ENCODE data around the gene CPNE1. TPM values are rescaled to one million over a fixed set of nuclear protein-coding genes. Genes with fewer than 3 reads are reported as not detected.

The CPNE1 gene
- total RNA-seq, 1 experiment from 2014 or later, result 505 TPM

GRCh38 chr20:35582741-35583404 lies 81.8 kb downstream of the CPNE1 start:
- intact Hi-C loops (cut with micrococcal nuclease; ENCODE audit: unreplicated experiment), result no loop called here
- Mint-ChIP-seq H3K4me3 (ENCODE audit: low read depth, unreplicated experiment) (no peak overlapping the region), H3K9me3 (ENCODE audit: low read depth, unreplicated experiment) (no peaks in the 10 kb centered on the region)

GRCh38 chr20:35582131-35582530 lies 82.6 kb downstream of the CPNE1 start:
- no peaks in the 10 kb centered on the region for H3K27me3 Mint-ChIP-seq (ENCODE audit: unreplicated experiment)
- peaks cover 13% of the 10 kb centered on the region for H3K36me3 Mint-ChIP-seq (ENCODE audit: insufficient read depth, unreplicated experiment)
- H3K4me3 Mint-ChIP-seq (ENCODE audit: low read depth, unreplicated experiment), result no peak overlapping the region
- CTCF ChIA-PET, result no interaction called here
- DNase-seq, result no peak
- intact Hi-C loops (cut with micrococcal nuclease; ENCODE audit: unreplicated experiment), result no loop called here
- no TSS peak for BruUV-seq (replicated peaks)
- TF ChIP-seq CTCF (IDR thresholded peaks at IDR 0.05; ENCODE audit: unreplicated experiment), result no peak
- H3K9me3 Mint-ChIP-seq (ENCODE audit: low read depth, unreplicated experiment), result no peaks in the 10 kb centered on the region
- H3K27ac Mint-ChIP-seq (ENCODE audit: unreplicated experiment), result no peak overlapping the region
- peaks cover under 1% of the 10 kb centered on the region for H3K4me1 Mint-ChIP-seq (ENCODE audit: low read depth, unreplicated experiment)

More at GRCh38 chr20:35582741-35583404, 81.8 kb downstream of the CPNE1 start:
- Mint-ChIP-seq H3K4me1 (ENCODE audit: low read depth, unreplicated experiment) (no peaks in the 10 kb centered on the region), H3K27me3 (ENCODE audit: unreplicated experiment) (no peaks in the 10 kb centered on the region), H3K36me3 (ENCODE audit: insufficient read depth, unreplicated experiment) (peaks cover 13% of the 10 kb centered on the region), H3K27ac (ENCODE audit: unreplicated experiment) (no peak overlapping the region)
- DNase-seq, result no peak
- CTCF ChIA-PET, result interaction anchor here (1.2 kb wide), 1 partner anchor 12 kb away, joined by 3 read pairs; no protein-coding TSS in a partner anchor
- TF ChIP-seq CTCF (IDR thresholded peaks at IDR 0.05; ENCODE audit: unreplicated experiment), result no peak
- no TSS peak for BruUV-seq (replicated peaks)

GRCh38 chr20:35579196-35579595 lies 85.5 kb downstream of the CPNE1 start:
- peaks cover 25% of the 10 kb centered on the region for H3K36me3 Mint-ChIP-seq (ENCODE audit: insufficient read depth, unreplicated experiment)
- no peaks in the 10 kb centered on the region for H3K9me3 Mint-ChIP-seq (ENCODE audit: low read depth, unreplicated experiment)
- no peak for TF ChIP-seq CTCF (IDR thresholded peaks at IDR 0.05; ENCODE audit: unreplicated experiment)
- no peaks in the 10 kb centered on the region for H3K27me3 Mint-ChIP-seq (ENCODE audit: unreplicated experiment)
- intact Hi-C loops (cut with micrococcal nuclease; ENCODE audit: unreplicated experiment), result no loop called here
- no peak for DNase-seq
- H3K4me3 Mint-ChIP-seq (ENCODE audit: low read depth, unreplicated experiment), result no peak overlapping the region
- peaks cover 23% of the 10 kb centered on the region for H3K4me1 Mint-ChIP-seq (ENCODE audit: low read depth, unreplicated experiment)
- BruUV-seq (replicated peaks), result no TSS peak
- CTCF ChIA-PET, result no interaction called here
- H3K27ac Mint-ChIP-seq (ENCODE audit: unreplicated experiment), result no peak overlapping the region

GRCh38 chr20:35578469-35578868 lies 86.2 kb downstream of the CPNE1 start:
- no peak overlapping the region for H3K27ac Mint-ChIP-seq (ENCODE audit: unreplicated experiment)
- DNase-seq, result no peak

More at GRCh38 chr20:35578469-35578868, 86.2 kb downstream of the CPNE1 start:
- peaks cover 29% of the 10 kb centered on the region for H3K36me3 Mint-ChIP-seq (ENCODE audit: insufficient read depth, unreplicated experiment)
- intact Hi-C loops (cut with micrococcal nuclease; ENCODE audit: unreplicated experiment), result no loop called here
- BruUV-seq (replicated peaks), result no TSS peak
- no peak overlapping the region for H3K4me3 Mint-ChIP-seq (ENCODE audit: low read depth, unreplicated experiment)
- H3K4me1 Mint-ChIP-seq (ENCODE audit: low read depth, unreplicated experiment), result peaks cover 23% of the 10 kb centered on the region
- no peaks in the 10 kb centered on the region for H3K27me3 Mint-ChIP-seq (ENCODE audit: unreplicated experiment)
- H3K9me3 Mint-ChIP-seq (ENCODE audit: low read depth, unreplicated experiment), result no peaks in the 10 kb centered on the region
- no peak for TF ChIP-seq CTCF (IDR thresholded peaks at IDR 0.05; ENCODE audit: unreplicated experiment)
- CTCF ChIA-PET, result interaction anchor here (0.6 kb wide), 1 partner anchor 11 kb away, joined by 6 read pairs; no protein-coding TSS in a partner anchor

Measured in Calu3 (cell line).